Loucy (cell line): ENCODE measurements around the gene MIER3.

Experiments
- EZH2phosphoT487 ChIP-seq: fragments of 200-600 bp; IDR thresholded peaks from 2 replicates; pipeline ENCODE4 v1.6.1; 2018; ENCODE audit warnings: antibody characterized with exemption, mild to moderate bottlenecking, moderate library complexity, borderline replicate concordance
- TF ChIP-seq, protein P1 (sequence below): fragments of 200-600 bp; sonication (generic); conservative IDR thresholded peaks from 2 replicates; pipeline ENCODE4 v1.5.1; 2014; ENCODE audit warnings: mild to moderate bottlenecking, antibody characterized with exemption, low read length

- TF ChIP-seq, protein P1, sequence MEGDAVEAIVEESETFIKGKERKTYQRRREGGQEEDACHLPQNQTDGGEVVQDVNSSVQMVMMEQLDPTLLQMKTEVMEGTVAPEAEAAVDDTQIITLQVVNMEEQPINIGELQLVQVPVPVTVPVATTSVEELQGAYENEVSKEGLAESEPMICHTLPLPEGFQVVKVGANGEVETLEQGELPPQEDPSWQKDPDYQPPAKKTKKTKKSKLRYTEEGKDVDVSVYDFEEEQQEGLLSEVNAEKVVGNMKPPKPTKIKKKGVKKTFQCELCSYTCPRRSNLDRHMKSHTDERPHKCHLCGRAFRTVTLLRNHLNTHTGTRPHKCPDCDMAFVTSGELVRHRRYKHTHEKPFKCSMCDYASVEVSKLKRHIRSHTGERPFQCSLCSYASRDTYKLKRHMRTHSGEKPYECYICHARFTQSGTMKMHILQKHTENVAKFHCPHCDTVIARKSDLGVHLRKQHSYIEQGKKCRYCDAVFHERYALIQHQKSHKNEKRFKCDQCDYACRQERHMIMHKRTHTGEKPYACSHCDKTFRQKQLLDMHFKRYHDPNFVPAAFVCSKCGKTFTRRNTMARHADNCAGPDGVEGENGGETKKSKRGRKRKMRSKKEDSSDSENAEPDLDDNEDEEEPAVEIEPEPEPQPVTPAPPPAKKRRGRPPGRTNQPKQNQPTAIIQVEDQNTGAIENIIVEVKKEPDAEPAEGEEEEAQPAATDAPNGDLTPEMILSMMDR: no peak
- TF ChIP-seq EZH2phosphoT487: no peak
Observed at GRCh38 chr5:56896763-56897162, 55.2 kb downstream of the MIER3 start.
